Caco-2 (cell line): ENCODE data around the gene MSN. TPM values are rescaled to one million over a fixed set of nuclear protein-coding genes. Genes with fewer than 3 reads are reported as not detected.

Experiments used
- BruUV-seq: library from RNA; stranded (reverse); fragments of 400-500 nt; replicated peaks from 2 replicates; lab custom pipeline; 2021; lab: Mats Ljungman, UMichigan
- CTCF ChIA-PET: fragments of 300-600 bp; sonication (Branson Sonifier 250); formaldehyde crosslinking; loops from one replicate; lab custom pipeline; 2022; ENCODE audit warnings: antibody characterized with exemption; lab: Charles Lee
- POLR2A ChIA-PET: fragments of 300-600 bp; sonication (Branson Sonifier 250); formaldehyde crosslinking; loops from one replicate; lab custom pipeline; 2022; ENCODE audit warnings: antibody characterized with exemption; lab: Charles Lee
- DNase-seq, 2 experiments: peaks; one replicate each; pipeline versions ENCODE4 v3.0.0 to v3.0.0-alpha.2; 2020 to 2022
- H3K27me3 ChIP-seq: replicated peaks from 2 replicates; pipeline ENCODE4 v1.6.0; 2011; ENCODE audit warnings: low read length; ENCODE audit not compliant: control insufficient read depth, insufficient read depth
- H3K36me3 ChIP-seq: 2 replicates; pipeline ENCODE4 v1.5.1; 2011; ENCODE audit warnings: low read length; ENCODE audit not compliant: control insufficient read depth, insufficient read depth
- H3K4me1 ChIP-seq: fragments of 250-450 bp; sonication (Bioruptor Pico); 2 replicates; pipeline ENCODE4 v1.5.1; 2020; ENCODE audit warnings: mild to moderate bottlenecking
- H3K4me3 ChIP-seq: 2 replicates; pipeline ENCODE4 v1.5.1; 2011; ENCODE audit warnings: low read depth, mild to moderate bottlenecking, control low read depth, low read length
- H3K9me3 ChIP-seq: fragments of 250-450 bp; sonication (Bioruptor Pico); 2 replicates; pipeline ENCODE4 v1.5.1; 2020; ENCODE audit warnings: mild to moderate bottlenecking, moderate library complexity
- H3K27ac Mint-ChIP-seq: one replicate; pipeline ENCODE4 v1.8.0; 2022; ENCODE audit warnings: mixed read lengths; ENCODE audit not compliant: unreplicated experiment
- H3K27me3 Mint-ChIP-seq: one replicate; pipeline ENCODE4 v1.8.0; 2022; ENCODE audit warnings: mixed read lengths; ENCODE audit not compliant: insufficient read depth, unreplicated experiment
- H3K36me3 Mint-ChIP-seq: one replicate; pipeline ENCODE4 v1.8.0; 2022; ENCODE audit warnings: mild to moderate bottlenecking, mixed read lengths; ENCODE audit not compliant: insufficient read depth, unreplicated experiment
- H3K4me1 Mint-ChIP-seq: one replicate; pipeline ENCODE4 v1.8.0; 2022; ENCODE audit warnings: low read depth, mixed read lengths; ENCODE audit not compliant: unreplicated experiment
- H3K4me3 Mint-ChIP-seq: one replicate; pipeline ENCODE4 v1.8.0; 2022; ENCODE audit warnings: mild to moderate bottlenecking, moderate library complexity, mixed read lengths; ENCODE audit not compliant: unreplicated experiment
- H3K9me3 Mint-ChIP-seq: one replicate; pipeline ENCODE4 v1.8.0; 2022; ENCODE audit warnings: mixed read lengths; ENCODE audit not compliant: unreplicated experiment
- intact Hi-C: fragments of 100-400 bp; cut with micrococcal nuclease; formaldehyde crosslinking; loops from one replicate; pipeline ENCODE4 v1.10.0; 2022; ENCODE audit not compliant: unreplicated experiment
- total RNA-seq: library from RNA; stranded (reverse); gene quantifications from 2 replicates; pipeline ENCODE4 v1.2.3, GENCODE V29; 2022
- TF ChIP-seq, protein P1 (sequence below), 2 experiments: fragments of 200-600 bp in 1 of 2; IDR thresholded peaks; 1 replicate in 1 of 2; 2 replicates in 1 of 2; pipeline versions ENCODE4 v1.5.1 to v1.8.0; 2011 to 2022; ENCODE audit warnings: antibody characterized with exemption in 1 of 2, control low read depth in 1 of 2, inconsistent platforms in 1 of 2, low read depth in 1 of 2, low read length in 1 of 2, mild to moderate bottlenecking in 1 of 2, moderate library complexity in 1 of 2; ENCODE audit not compliant: insufficient read depth in 1 of 2, severe bottlenecking in 1 of 2, unreplicated experiment in 1 of 2

Gene MSN
- total RNA-seq, 1 experiment from 2014 or later: 0.07 TPM

DNA sequence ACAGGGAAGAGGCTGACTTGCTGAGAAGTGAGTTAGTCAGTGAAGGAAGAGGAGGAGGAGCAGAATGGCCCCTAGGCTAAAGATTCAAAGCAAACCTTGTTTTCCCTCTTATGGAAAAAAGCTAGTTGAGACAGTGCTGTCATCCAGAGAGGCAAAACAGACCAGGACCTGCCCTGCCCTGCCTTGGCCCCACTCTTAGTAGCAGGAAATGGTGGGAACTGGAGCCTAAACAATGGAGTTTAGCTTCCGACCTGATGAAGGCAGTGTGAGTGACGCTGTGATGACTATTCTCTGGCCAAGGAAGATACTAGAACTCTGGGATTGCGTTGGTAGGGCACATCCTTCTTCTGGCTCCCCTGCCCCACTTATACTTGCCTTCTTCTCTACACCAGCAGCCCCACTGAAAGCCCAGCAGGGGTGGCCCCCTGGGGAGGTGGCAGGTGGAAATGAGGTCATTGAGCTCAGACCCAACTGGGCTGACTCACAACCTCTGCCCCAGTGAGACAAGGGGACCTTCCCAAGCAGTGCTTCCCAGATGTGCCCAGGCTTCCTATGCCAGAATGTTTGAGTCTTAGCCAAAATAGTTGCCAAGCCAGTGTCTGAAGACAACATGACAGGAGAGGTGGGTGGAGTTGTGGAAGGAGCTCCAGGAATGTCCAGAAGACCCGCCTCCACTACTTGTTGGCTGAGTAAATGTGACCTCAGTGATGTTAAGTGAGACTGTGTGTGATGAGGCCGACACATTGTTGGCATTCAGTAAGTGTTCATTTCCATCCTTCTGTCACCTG, 38.8 kb downstream of the MSN start:
- ChIA-PET POLR2A (no interaction called here), CTCF (no interaction called here)
- DNase-seq: no peak
- H3K36me3 ChIP-seq: no peaks in the 10 kb centered on the region
- no peaks in the 10 kb centered on the region for H3K9me3 Mint-ChIP-seq
- H3K9me3 ChIP-seq: no peaks in the 10 kb centered on the region
- H3K27me3 Mint-ChIP-seq: no peaks in the 10 kb centered on the region
- no peak overlapping the region for H3K4me3 Mint-ChIP-seq
- intact Hi-C loops: no loop called here
- no peaks in the 10 kb centered on the region for H3K4me1 ChIP-seq
- no peaks in the 10 kb centered on the region for H3K36me3 Mint-ChIP-seq
- BruUV-seq: no TSS peak
- H3K4me1 Mint-ChIP-seq: no peaks in the 10 kb centered on the region
- no peak overlapping the region for H3K4me3 ChIP-seq
- TF ChIP-seq, protein P1, sequence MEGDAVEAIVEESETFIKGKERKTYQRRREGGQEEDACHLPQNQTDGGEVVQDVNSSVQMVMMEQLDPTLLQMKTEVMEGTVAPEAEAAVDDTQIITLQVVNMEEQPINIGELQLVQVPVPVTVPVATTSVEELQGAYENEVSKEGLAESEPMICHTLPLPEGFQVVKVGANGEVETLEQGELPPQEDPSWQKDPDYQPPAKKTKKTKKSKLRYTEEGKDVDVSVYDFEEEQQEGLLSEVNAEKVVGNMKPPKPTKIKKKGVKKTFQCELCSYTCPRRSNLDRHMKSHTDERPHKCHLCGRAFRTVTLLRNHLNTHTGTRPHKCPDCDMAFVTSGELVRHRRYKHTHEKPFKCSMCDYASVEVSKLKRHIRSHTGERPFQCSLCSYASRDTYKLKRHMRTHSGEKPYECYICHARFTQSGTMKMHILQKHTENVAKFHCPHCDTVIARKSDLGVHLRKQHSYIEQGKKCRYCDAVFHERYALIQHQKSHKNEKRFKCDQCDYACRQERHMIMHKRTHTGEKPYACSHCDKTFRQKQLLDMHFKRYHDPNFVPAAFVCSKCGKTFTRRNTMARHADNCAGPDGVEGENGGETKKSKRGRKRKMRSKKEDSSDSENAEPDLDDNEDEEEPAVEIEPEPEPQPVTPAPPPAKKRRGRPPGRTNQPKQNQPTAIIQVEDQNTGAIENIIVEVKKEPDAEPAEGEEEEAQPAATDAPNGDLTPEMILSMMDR (IDR thresholded peaks at IDR 0.05; ENCODE audit: insufficient read depth in 1 of 2, low read depth in 1 of 2, low read length in 1 of 2, severe bottlenecking in 1 of 2, unreplicated experiment in 1 of 2): no peak
- H3K27me3 ChIP-seq: no peaks in the 10 kb centered on the region
- no peak overlapping the region for H3K27ac Mint-ChIP-seq

DNA sequence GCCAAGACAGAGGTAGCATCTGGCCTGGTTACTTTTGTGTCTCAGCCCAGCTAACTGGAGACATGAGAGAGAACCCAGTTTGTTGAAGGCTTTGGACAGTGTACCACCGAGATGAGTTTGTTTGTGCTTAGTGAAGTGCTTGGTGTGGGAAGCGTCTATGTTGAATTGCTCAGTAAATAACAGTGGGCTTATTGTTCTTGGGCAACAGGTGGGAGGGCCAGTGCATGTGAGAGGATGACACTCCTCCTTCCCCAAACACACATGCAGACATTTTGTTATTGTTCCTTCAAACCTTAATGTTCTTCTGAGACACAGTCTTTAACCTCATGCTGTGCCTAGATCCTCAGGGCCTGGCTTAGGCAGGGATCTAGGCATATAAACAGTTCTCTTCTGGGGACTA, 39.7 kb downstream of the MSN start:
- CTCF ChIA-PET: no interaction called here
- Mint-ChIP-seq H3K9me3 (no peaks in the 10 kb centered on the region), H3K4me1 (no peaks in the 10 kb centered on the region), H3K4me3 (no peak overlapping the region), H3K36me3 (no peaks in the 10 kb centered on the region), H3K27me3 (no peaks in the 10 kb centered on the region), H3K27ac (no peak overlapping the region)
- no peak overlapping the region for H3K4me3 ChIP-seq
- TF ChIP-seq, protein P1 (IDR thresholded peaks at IDR 0.05; ENCODE audit: insufficient read depth in 1 of 2, low read depth in 1 of 2, low read length in 1 of 2, severe bottlenecking in 1 of 2, unreplicated experiment in 1 of 2): no peak
- H3K27me3 ChIP-seq: no peaks in the 10 kb centered on the region
- H3K4me1 ChIP-seq: no peaks in the 10 kb centered on the region
- no TSS peak for BruUV-seq
- H3K36me3 ChIP-seq: no peaks in the 10 kb centered on the region
- intact Hi-C loops: no loop called here
- H3K9me3 ChIP-seq: no peaks in the 10 kb centered on the region
- POLR2A ChIA-PET: no interaction called here
- DNase-seq: no peak

DNA sequence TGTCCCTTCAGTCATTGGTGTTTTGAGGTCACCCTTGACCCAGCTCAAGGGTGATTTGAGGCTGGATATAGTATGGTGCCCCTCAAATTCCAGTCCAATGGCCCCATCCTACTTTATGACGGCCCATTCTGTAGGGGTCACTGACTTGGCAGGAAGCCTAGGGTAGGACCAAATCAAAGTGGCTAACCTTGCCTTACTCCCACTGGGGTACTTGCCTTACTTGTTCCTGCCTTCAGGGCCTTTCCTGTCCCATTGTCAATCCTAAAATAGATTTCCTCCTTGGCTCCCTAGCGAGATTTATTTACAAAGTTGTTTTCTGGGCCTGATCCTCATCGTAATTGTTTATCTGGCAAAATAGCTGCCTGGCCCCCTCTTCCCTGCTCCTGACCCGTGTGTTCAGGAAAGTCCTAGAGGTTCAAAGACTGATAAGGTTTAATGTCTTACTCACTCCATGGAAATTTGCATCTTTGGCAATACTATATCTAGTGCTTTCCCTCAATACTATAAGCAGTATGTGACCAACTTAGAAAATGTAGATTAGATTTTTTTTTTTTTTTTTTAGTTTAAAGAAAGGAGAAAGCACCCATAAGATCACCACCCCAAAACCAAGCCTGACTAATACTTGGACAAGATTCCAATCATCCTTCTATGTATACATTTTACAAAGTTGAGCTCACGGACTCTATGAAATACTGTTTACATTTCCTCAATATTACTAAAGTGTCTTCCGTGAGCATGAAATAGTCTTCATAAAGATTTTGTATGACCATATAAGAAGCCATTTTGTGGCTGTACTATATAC, 44.8 kb downstream of the MSN start:
- no peak for DNase-seq
- H3K9me3 ChIP-seq: no peaks in the 10 kb centered on the region
- ChIA-PET CTCF (no interaction called here), POLR2A (no interaction called here)
- intact Hi-C loops: no loop called here
- no peaks in the 10 kb centered on the region for H3K9me3 Mint-ChIP-seq
- no peak overlapping the region for H3K27ac Mint-ChIP-seq
- no peaks in the 10 kb centered on the region for H3K4me1 Mint-ChIP-seq
- no peak overlapping the region for H3K4me3 ChIP-seq
- TF ChIP-seq, protein P1 (IDR thresholded peaks at IDR 0.05; ENCODE audit: insufficient read depth in 1 of 2, low read depth in 1 of 2, low read length in 1 of 2, severe bottlenecking in 1 of 2, unreplicated experiment in 1 of 2): no peak
- H3K36me3 Mint-ChIP-seq: no peaks in the 10 kb centered on the region
- BruUV-seq: no TSS peak
- no peaks in the 10 kb centered on the region for H3K27me3 ChIP-seq
- no peaks in the 10 kb centered on the region for H3K36me3 ChIP-seq
- H3K27me3 Mint-ChIP-seq: no peaks in the 10 kb centered on the region
- H3K4me1 ChIP-seq: no peaks in the 10 kb centered on the region
- H3K4me3 Mint-ChIP-seq: no peak overlapping the region
